ENCODE data around the gene INPP4B.

Gene INPP4B

DNA sequence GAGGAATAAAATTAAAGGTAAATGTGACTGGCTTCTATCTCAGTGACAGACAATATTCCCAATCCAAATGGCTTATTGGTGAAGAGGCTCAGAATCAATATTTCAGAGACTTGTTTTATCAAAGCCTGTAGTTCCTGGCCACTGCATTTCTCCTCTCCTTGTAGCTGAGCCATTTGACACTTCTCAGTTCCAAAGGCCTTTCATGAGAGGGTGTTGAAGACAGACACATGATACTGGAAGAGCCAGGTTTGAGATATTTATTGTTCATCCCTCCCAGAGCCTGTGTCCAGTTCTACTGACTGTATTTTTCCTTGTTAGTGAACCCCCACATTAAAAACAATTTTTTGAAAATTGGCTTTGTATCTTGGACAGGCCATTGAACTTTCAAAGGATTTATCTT is 12.9 kb upstream of the INPP4B start:
- H3K9me3 ChIP-seq (ENCODE audit: control insufficient read depth, low read length): no peaks in the 10 kb centered on the region
- no peaks in the 10 kb centered on the region for H3K4me1 ChIP-seq (ENCODE audit: control insufficient read depth, insufficient read depth, low read length, poor library complexity, severe bottlenecking)
- DNase-seq: no peak
- H3K36me3 ChIP-seq (ENCODE audit: control insufficient read depth, insufficient read depth, low read length): no peaks in the 10 kb centered on the region
- H3K4me3 ChIP-seq (ENCODE audit: insufficient read depth, low read depth, low read length, poor library complexity, severe bottlenecking): no peak overlapping the region
- no peak overlapping the region for H3K27ac ChIP-seq (ENCODE audit: insufficient read depth, low read length, poor library complexity, severe bottlenecking)
- no peaks in the 10 kb centered on the region for H3K27me3 ChIP-seq (replicated peaks; ENCODE audit: control insufficient read depth, insufficient read depth, low read length, poor library complexity, severe bottlenecking)

- no peak for DNase-seq
- Histone ChIP-seq H3K27me3 (replicated peaks; ENCODE audit: control insufficient read depth, insufficient read depth, low read length, poor library complexity, severe bottlenecking) (no peaks in the 10 kb centered on the region), H3K27ac (ENCODE audit: insufficient read depth, low read length, poor library complexity, severe bottlenecking) (no peak overlapping the region), H3K36me3 (ENCODE audit: control insufficient read depth, insufficient read depth, low read length) (no peaks in the 10 kb centered on the region), H3K4me3 (ENCODE audit: insufficient read depth, low read depth, low read length, poor library complexity, severe bottlenecking) (no peak overlapping the region), H3K4me1 (ENCODE audit: control insufficient read depth, insufficient read depth, low read length, poor library complexity, severe bottlenecking) (no peaks in the 10 kb centered on the region), H3K9me3 (ENCODE audit: control insufficient read depth, low read length) (no peaks in the 10 kb centered on the region)
These were observed 12.3 kb upstream of the INPP4B start for GRCh38 chr4:142858446-142858845.

- no peak for DNase-seq
- Histone ChIP-seq H3K4me3 (ENCODE audit: insufficient read depth, low read depth, low read length, poor library complexity, severe bottlenecking) (no peak overlapping the region), H3K9me3 (ENCODE audit: control insufficient read depth, low read length) (no peaks in the 10 kb centered on the region), H3K36me3 (ENCODE audit: control insufficient read depth, insufficient read depth, low read length) (no peaks in the 10 kb centered on the region), H3K27ac (ENCODE audit: insufficient read depth, low read length, poor library complexity, severe bottlenecking) (no peak overlapping the region), H3K4me1 (ENCODE audit: control insufficient read depth, insufficient read depth, low read length, poor library complexity, severe bottlenecking) (no peaks in the 10 kb centered on the region), H3K27me3 (replicated peaks; ENCODE audit: control insufficient read depth, insufficient read depth, low read length, poor library complexity, severe bottlenecking) (no peaks in the 10 kb centered on the region)
These were observed 10.5 kb upstream of the INPP4B start for GRCh38 chr4:142856576-142856975.

- Histone ChIP-seq H3K27ac (ENCODE audit: insufficient read depth, low read length, poor library complexity, severe bottlenecking) (no peak overlapping the region), H3K27me3 (replicated peaks; ENCODE audit: control insufficient read depth, insufficient read depth, low read length, poor library complexity, severe bottlenecking) (peaks cover 5% of the 10 kb centered on the region), H3K36me3 (ENCODE audit: control insufficient read depth, insufficient read depth, low read length) (no peaks in the 10 kb centered on the region), H3K9me3 (ENCODE audit: control insufficient read depth, low read length) (no peaks in the 10 kb centered on the region), H3K4me1 (ENCODE audit: control insufficient read depth, insufficient read depth, low read length, poor library complexity, severe bottlenecking) (peaks cover under 1% of the 10 kb centered on the region), H3K4me3 (ENCODE audit: insufficient read depth, low read depth, low read length, poor library complexity, severe bottlenecking) (no peak overlapping the region)
- no peak for DNase-seq
These were observed 4.4 kb upstream of the INPP4B start for GRCh38 chr4:142850478-142850877.

GRCh38 chr4:142846729-142847596 is 862 bp upstream of the INPP4B start:
- no peaks in the 10 kb centered on the region for H3K9me3 ChIP-seq (ENCODE audit: control insufficient read depth, low read length)
- no peaks in the 10 kb centered on the region for H3K36me3 ChIP-seq (ENCODE audit: control insufficient read depth, insufficient read depth, low read length)
- H3K4me3 ChIP-seq (ENCODE audit: insufficient read depth, low read depth, low read length, poor library complexity, severe bottlenecking): peak overlapping the region; percentile 90
- DNase-seq: peak; percentile 42 to 64 (median 57)
- peaks cover 4% of the 10 kb centered on the region for H3K4me1 ChIP-seq (ENCODE audit: control insufficient read depth, insufficient read depth, low read length, poor library complexity, severe bottlenecking)
- H3K27me3 ChIP-seq (replicated peaks; ENCODE audit: control insufficient read depth, insufficient read depth, low read length, poor library complexity, severe bottlenecking): peaks cover 8% of the 10 kb centered on the region
- H3K27ac ChIP-seq (ENCODE audit: insufficient read depth, low read length, poor library complexity, severe bottlenecking): no peak overlapping the region

GRCh38 chr4:142845293-142846107 is 601 bp downstream of the INPP4B start:
- H3K9me3 ChIP-seq (ENCODE audit: control insufficient read depth, low read length): no peaks in the 10 kb centered on the region
- H3K36me3 ChIP-seq (ENCODE audit: control insufficient read depth, insufficient read depth, low read length): no peaks in the 10 kb centered on the region
- H3K4me3 ChIP-seq (ENCODE audit: insufficient read depth, low read depth, low read length, poor library complexity, severe bottlenecking): peak overlapping the region; percentile 90
- H3K27me3 ChIP-seq (replicated peaks; ENCODE audit: control insufficient read depth, insufficient read depth, low read length, poor library complexity, severe bottlenecking): peaks cover 8% of the 10 kb centered on the region
- H3K4me1 ChIP-seq (ENCODE audit: control insufficient read depth, insufficient read depth, low read length, poor library complexity, severe bottlenecking): peaks cover 4% of the 10 kb centered on the region
- peak overlapping the region; percentile 43 for H3K27ac ChIP-seq (ENCODE audit: insufficient read depth, low read length, poor library complexity, severe bottlenecking)
- no peak for DNase-seq

GRCh38 chr4:142844782-142845181 is 1.3 kb downstream of the INPP4B start:
- Histone ChIP-seq H3K27ac (ENCODE audit: insufficient read depth, low read length, poor library complexity, severe bottlenecking) (no peak overlapping the region), H3K4me3 (ENCODE audit: insufficient read depth, low read depth, low read length, poor library complexity, severe bottlenecking) (no peak overlapping the region), H3K36me3 (ENCODE audit: control insufficient read depth, insufficient read depth, low read length) (no peaks in the 10 kb centered on the region), H3K9me3 (ENCODE audit: control insufficient read depth, low read length) (no peaks in the 10 kb centered on the region), H3K4me1 (ENCODE audit: control insufficient read depth, insufficient read depth, low read length, poor library complexity, severe bottlenecking) (peaks cover 4% of the 10 kb centered on the region), H3K27me3 (replicated peaks; ENCODE audit: control insufficient read depth, insufficient read depth, low read length, poor library complexity, severe bottlenecking) (peaks cover 8% of the 10 kb centered on the region)
- DNase-seq: no peak

DNA sequence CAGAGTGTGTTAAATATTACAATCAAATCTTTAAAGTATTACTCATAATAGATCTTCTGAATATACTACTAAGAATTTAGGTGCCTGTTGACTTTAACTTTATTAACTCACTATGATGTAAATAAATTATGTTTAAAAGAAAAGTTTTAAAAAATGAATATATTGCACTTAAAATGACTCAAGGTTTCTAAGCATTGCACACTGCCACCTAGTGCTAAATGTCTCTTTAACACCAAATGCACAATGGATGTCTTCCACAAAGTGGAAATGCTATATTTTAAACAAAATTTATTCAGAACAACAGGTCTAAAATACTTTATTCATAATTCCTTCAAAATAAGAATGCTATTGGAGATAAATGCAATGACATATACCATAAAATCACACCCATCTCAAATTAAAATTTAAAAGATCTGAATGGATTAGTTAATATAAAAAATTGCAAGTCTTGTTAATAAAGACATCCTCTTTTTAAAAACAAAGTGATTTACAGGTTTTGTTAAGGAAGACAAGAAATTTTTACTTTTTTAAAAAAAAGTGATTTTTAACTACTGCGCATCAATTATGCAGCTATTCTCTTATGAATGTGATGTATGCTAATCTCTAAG is 5.5 kb downstream of the INPP4B start:
- Histone ChIP-seq H3K27ac (ENCODE audit: insufficient read depth, low read length, poor library complexity, severe bottlenecking) (no peak overlapping the region), H3K9me3 (ENCODE audit: control insufficient read depth, low read length) (no peaks in the 10 kb centered on the region), H3K36me3 (ENCODE audit: control insufficient read depth, insufficient read depth, low read length) (no peaks in the 10 kb centered on the region), H3K4me3 (ENCODE audit: insufficient read depth, low read depth, low read length, poor library complexity, severe bottlenecking) (no peak overlapping the region), H3K27me3 (replicated peaks; ENCODE audit: control insufficient read depth, insufficient read depth, low read length, poor library complexity, severe bottlenecking) (peaks cover 5% of the 10 kb centered on the region), H3K4me1 (ENCODE audit: control insufficient read depth, insufficient read depth, low read length, poor library complexity, severe bottlenecking) (peaks cover 4% of the 10 kb centered on the region)
- DNase-seq: no peak

- H3K36me3 ChIP-seq (ENCODE audit: control insufficient read depth, insufficient read depth, low read length): no peaks in the 10 kb centered on the region
- no peaks in the 10 kb centered on the region for H3K27me3 ChIP-seq (replicated peaks; ENCODE audit: control insufficient read depth, insufficient read depth, low read length, poor library complexity, severe bottlenecking)
- DNase-seq: no peak
- no peak overlapping the region for H3K4me3 ChIP-seq (ENCODE audit: insufficient read depth, low read depth, low read length, poor library complexity, severe bottlenecking)
- no peaks in the 10 kb centered on the region for H3K9me3 ChIP-seq (ENCODE audit: control insufficient read depth, low read length)
- H3K27ac ChIP-seq (ENCODE audit: insufficient read depth, low read length, poor library complexity, severe bottlenecking): no peak overlapping the region
- no peaks in the 10 kb centered on the region for H3K4me1 ChIP-seq (ENCODE audit: control insufficient read depth, insufficient read depth, low read length, poor library complexity, severe bottlenecking)
These were observed 7.3 kb downstream of the INPP4B start for GRCh38 chr4:142838778-142839177.

GRCh38 chr4:142832022-142832421 is 14.1 kb downstream of the INPP4B start:
- no peak for DNase-seq
- Histone ChIP-seq H3K27ac (ENCODE audit: insufficient read depth, low read length, poor library complexity, severe bottlenecking) (no peak overlapping the region), H3K9me3 (ENCODE audit: control insufficient read depth, low read length) (no peaks in the 10 kb centered on the region), H3K4me3 (ENCODE audit: insufficient read depth, low read depth, low read length, poor library complexity, severe bottlenecking) (no peak overlapping the region), H3K36me3 (ENCODE audit: control insufficient read depth, insufficient read depth, low read length) (no peaks in the 10 kb centered on the region), H3K4me1 (ENCODE audit: control insufficient read depth, insufficient read depth, low read length, poor library complexity, severe bottlenecking) (no peaks in the 10 kb centered on the region), H3K27me3 (replicated peaks; ENCODE audit: control insufficient read depth, insufficient read depth, low read length, poor library complexity, severe bottlenecking) (no peaks in the 10 kb centered on the region)

All from effector memory CD4-positive, alpha-beta T cell (primary cell).